Eye (tissue), 1 donor: ENCODE measurements around the gene TGFB1I1.
"Not testable (repeated sequence)": the region's sequence is repeated elsewhere in the genome, so short reads cannot be mapped to it uniquely, and the experiment has no call there.

Experiments
- DNase-seq: peaks from one replicate; pipeline ENCODE4 v3.0.0-alpha.2; 2015

TGFB1I1 gene

GRCh38 chr16:31488468-31489297 lies 16.7 kb downstream of the TGFB1I1 start:
- DNase-seq = peak; percentile 61

GRCh38 chr16:31489298-31489564 lies 17.3 kb downstream of the TGFB1I1 start:
- DNase-seq = no peak

GRCh38 chr16:31489616-31490584 lies 17.9 kb downstream of the TGFB1I1 start:
- no peak for DNase-seq

- DNase-seq = no peak
Measured at GRCh38 chr16:31491778-31492418, 19.9 kb downstream of the TGFB1I1 start.

GRCh38 chr16:31493506-31494125 lies 21.7 kb downstream of the TGFB1I1 start:
- no peak for DNase-seq

GRCh38 chr16:31496670-31497069 lies 24.7 kb downstream of the TGFB1I1 start:
- DNase-seq = no peak

GRCh38 chr16:31498493-31498892 lies 26.5 kb downstream of the TGFB1I1 start:
- DNase-seq = no peak

- no peak for DNase-seq
Measured at GRCh38 chr16:31499928-31500327, 28.0 kb downstream of the TGFB1I1 start.

- DNase-seq = no peak
Measured at GRCh38 chr16:31501226-31501965, 29.4 kb downstream of the TGFB1I1 start.

GRCh38 chr16:31501966-31502348 lies 30.0 kb downstream of the TGFB1I1 start:
- DNase-seq = no peak

GRCh38 chr16:31502981-31503380 lies 31.0 kb downstream of the TGFB1I1 start:
- DNase-seq = no peak

GRCh38 chr16:31503555-31503954 lies 31.6 kb downstream of the TGFB1I1 start:
- not testable (repeated sequence) for DNase-seq

GRCh38 chr16:31504159-31504558 lies 32.2 kb downstream of the TGFB1I1 start:
- DNase-seq = no peak

- DNase-seq = no peak
Measured at GRCh38 chr16:31505483-31505882, 33.5 kb downstream of the TGFB1I1 start.

GRCh38 chr16:31507617-31507928 lies 35.6 kb downstream of the TGFB1I1 start:
- DNase-seq = no peak

- peak; percentile 97 for DNase-seq
Measured at GRCh38 chr16:31507929-31508705, 36.2 kb downstream of the TGFB1I1 start, which contains the start of gene RUSF1. Gene RUSF1, minus strand, starts transcription at chr16:31508391. Its CDS starts 18 bp downstream, at chr16:31508373.

GRCh38 chr16:31508706-31509195 lies 36.8 kb downstream of the TGFB1I1 start:
- no peak for DNase-seq

GRCh38 chr16:31513126-31513525 lies 41.2 kb downstream of the TGFB1I1 start:
- no peak for DNase-seq

GRCh38 chr16:31513884-31514283 lies 41.9 kb downstream of the TGFB1I1 start:
- DNase-seq = no peak

GRCh38 chr16:31517800-31518402 lies 45.9 kb downstream of the TGFB1I1 start:
- no peak for DNase-seq
